GM23338 (cell line): ENCODE data around the gene C1QTNF2.

Experiments
- CREB1 ChIP-seq: fragments of 250-450 bp; sonication (Bioruptor Pico); IDR thresholded peaks from 2 replicates; pipeline ENCODE4 v1.5.0; 2020; ENCODE audit warnings: low read depth, mild to moderate bottlenecking, moderate library complexity
- ETS1 ChIP-seq: IDR thresholded peaks from 2 replicates; pipeline ENCODE4 v1.6.1; 2016; ENCODE audit warnings: antibody characterized with exemption
- EZH2 ChIP-seq: fragments of 200-600 bp; sonication (generic); IDR thresholded peaks from one replicate; pipeline ENCODE4 v1.8.0; 2017; ENCODE audit warnings: antibody characterized with exemption, mild to moderate bottlenecking, low read depth; ENCODE audit not compliant: unreplicated experiment
- EZH2phosphoT487 ChIP-seq: fragments of 200-600 bp; sonication (generic); IDR thresholded peaks from one replicate; pipeline ENCODE4 v1.8.1; 2018; ENCODE audit warnings: antibody characterized with exemption; ENCODE audit not compliant: unreplicated experiment
- JUNB ChIP-seq: IDR thresholded peaks from one replicate; pipeline ENCODE4 v1.6.1; 2016; ENCODE audit warnings: antibody characterized with exemption; ENCODE audit not compliant: unreplicated experiment
- POLR2AphosphoS5 ChIP-seq: IDR thresholded peaks from 2 replicates; pipeline ENCODE4 v1.6.1; 2016; ENCODE audit warnings: antibody characterized with exemption, low read depth
- REST ChIP-seq: IDR thresholded peaks from one replicate; pipeline ENCODE4 v1.6.1; 2018; ENCODE audit warnings: antibody characterized with exemption; ENCODE audit not compliant: unreplicated experiment
- STAT1 ChIP-seq: IDR thresholded peaks from one replicate; pipeline ENCODE4 v1.6.1; 2016; ENCODE audit warnings: antibody characterized with exemption; ENCODE audit not compliant: unreplicated experiment
- ZNF331 ChIP-seq: fragments of 250-450 bp; sonication (Bioruptor Pico); IDR thresholded peaks from 2 replicates; pipeline ENCODE4 v1.5.0; 2020; ENCODE audit warnings: low read depth, mild to moderate bottlenecking, moderate library complexity
- TF ChIP-seq, protein P1 (sequence below), 2 experiments: fragments of 200-600 bp in 1 of 2; sonication (generic) in 1 of 2; conservative IDR thresholded peaks; 2 replicates each; pipeline versions ENCODE4 v1.5.1 to v1.6.1; 2016 to 2017; ENCODE audit warnings: antibody characterized with exemption in 2 of 2, low read depth in 2 of 2, mild to moderate bottlenecking in 2 of 2, moderate library complexity in 1 of 2
- TF ChIP-seq, protein P2 (sequence below): fragments of 250-450 bp; sonication (Bioruptor Pico); IDR thresholded peaks from 2 replicates; pipeline ENCODE4 v1.5.0; 2020; ENCODE audit warnings: mild to moderate bottlenecking, moderate library complexity

DNA sequence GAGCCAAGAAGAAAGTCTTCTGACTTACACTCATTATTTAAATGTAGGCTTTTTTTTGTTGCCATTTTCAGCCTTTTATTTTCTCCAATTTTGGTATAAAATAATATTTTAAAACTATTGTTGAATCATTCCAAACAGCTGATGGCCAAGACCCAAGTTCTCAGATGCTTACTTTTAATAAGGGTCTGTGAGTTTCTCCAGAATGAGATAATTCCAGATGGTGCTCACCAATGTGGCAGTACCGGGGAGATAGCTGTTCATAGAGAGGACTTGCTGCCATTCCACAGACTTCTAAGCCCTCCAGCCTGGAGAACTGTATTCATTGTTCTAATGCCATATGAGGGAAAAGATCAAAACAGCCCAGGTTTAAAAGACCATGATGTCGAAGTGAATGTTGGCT lies 5.3 kb upstream of the C1QTNF2 start:
- TF ChIP-seq, protein P1, sequence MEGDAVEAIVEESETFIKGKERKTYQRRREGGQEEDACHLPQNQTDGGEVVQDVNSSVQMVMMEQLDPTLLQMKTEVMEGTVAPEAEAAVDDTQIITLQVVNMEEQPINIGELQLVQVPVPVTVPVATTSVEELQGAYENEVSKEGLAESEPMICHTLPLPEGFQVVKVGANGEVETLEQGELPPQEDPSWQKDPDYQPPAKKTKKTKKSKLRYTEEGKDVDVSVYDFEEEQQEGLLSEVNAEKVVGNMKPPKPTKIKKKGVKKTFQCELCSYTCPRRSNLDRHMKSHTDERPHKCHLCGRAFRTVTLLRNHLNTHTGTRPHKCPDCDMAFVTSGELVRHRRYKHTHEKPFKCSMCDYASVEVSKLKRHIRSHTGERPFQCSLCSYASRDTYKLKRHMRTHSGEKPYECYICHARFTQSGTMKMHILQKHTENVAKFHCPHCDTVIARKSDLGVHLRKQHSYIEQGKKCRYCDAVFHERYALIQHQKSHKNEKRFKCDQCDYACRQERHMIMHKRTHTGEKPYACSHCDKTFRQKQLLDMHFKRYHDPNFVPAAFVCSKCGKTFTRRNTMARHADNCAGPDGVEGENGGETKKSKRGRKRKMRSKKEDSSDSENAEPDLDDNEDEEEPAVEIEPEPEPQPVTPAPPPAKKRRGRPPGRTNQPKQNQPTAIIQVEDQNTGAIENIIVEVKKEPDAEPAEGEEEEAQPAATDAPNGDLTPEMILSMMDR (conservative IDR thresholded peaks at IDR 0.05; ENCODE audit: low read depth in 2 of 2): no peak
- TF ChIP-seq POLR2AphosphoS5 (no peak), REST (no peak), CREB1 (CRISPR knock-in tag) (no peak), EZH2 (no peak), EZH2phosphoT487 (no peak), JUNB (no peak), ZNF331 (CRISPR knock-in tag) (no peak), STAT1 (no peak), ETS1 (no peak)
- TF ChIP-seq, protein P2, sequence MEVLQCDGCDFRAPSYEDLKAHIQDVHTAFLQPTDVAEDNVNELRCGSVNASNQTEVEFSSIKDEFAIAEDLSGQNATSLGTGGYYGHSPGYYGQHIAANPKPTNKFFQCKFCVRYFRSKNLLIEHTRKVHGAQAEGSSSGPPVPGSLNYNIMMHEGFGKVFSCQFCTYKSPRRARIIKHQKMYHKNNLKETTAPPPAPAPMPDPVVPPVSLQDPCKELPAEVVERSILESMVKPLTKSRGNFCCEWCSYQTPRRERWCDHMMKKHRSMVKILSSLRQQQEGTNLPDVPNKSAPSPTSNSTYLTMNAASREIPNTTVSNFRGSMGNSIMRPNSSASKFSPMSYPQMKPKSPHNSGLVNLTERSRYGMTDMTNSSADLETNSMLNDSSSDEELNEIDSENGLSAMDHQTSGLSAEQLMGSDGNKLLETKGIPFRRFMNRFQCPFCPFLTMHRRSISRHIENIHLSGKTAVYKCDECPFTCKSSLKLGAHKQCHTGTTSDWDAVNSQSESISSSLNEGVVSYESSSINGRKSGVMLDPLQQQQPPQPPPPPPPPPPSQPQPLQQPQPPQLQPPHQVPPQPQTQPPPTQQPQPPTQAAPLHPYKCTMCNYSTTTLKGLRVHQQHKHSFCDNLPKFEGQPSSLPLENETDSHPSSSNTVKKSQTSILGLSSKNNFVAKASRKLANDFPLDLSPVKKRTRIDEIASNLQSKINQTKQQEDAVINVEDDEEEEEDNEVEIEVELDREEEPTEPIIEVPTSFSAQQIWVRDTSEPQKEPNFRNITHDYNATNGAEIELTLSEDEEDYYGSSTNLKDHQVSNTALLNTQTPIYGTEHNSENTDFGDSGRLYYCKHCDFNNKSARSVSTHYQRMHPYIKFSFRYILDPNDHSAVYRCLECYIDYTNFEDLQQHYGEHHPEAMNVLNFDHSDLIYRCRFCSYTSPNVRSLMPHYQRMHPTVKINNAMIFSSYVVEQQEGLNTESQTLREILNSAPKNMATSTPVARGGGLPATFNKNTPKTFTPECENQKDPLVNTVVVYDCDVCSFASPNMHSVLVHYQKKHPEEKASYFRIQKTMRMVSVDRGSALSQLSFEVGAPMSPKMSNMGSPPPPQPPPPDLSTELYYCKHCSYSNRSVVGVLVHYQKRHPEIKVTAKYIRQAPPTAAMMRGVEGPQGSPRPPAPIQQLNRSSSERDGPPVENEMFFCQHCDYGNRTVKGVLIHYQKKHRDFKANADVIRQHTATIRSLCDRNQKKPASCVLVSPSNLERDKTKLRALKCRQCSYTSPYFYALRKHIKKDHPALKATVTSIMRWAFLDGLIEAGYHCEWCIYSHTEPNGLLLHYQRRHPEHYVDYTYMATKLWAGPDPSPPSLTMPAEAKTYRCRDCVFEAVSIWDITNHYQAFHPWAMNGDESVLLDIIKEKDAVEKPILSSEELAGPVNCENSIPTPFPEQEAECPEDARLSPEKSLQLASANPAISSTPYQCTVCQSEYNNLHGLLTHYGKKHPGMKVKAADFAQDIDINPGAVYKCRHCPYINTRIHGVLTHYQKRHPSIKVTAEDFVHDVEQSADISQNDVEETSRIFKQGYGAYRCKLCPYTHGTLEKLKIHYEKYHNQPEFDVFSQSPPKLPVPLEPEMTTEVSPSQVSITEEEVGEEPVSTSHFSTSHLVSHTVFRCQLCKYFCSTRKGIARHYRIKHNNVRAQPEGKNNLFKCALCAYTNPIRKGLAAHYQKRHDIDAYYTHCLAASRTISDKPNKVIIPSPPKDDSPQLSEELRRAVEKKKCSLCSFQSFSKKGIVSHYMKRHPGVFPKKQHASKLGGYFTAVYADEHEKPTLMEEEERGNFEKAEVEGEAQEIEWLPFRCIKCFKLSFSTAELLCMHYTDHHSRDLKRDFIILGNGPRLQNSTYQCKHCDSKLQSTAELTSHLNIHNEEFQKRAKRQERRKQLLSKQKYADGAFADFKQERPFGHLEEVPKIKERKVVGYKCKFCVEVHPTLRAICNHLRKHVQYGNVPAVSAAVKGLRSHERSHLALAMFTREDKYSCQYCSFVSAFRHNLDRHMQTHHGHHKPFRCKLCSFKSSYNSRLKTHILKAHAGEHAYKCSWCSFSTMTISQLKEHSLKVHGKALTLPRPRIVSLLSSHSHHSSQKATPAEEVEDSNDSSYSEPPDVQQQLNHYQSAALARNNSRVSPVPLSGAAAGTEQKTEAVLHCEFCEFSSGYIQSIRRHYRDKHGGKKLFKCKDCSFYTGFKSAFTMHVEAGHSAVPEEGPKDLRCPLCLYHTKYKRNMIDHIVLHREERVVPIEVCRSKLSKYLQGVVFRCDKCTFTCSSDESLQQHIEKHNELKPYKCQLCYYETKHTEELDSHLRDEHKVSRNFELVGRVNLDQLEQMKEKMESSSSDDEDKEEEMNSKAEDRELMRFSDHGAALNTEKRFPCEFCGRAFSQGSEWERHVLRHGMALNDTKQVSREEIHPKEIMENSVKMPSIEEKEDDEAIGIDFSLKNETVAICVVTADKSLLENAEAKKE (CRISPR knock-in tag): no peak
